Stimulated activated CD8-positive, alpha-beta memory T cell treated with anti-CD3 and anti-CD28 coated beads, Interleukin-12 subunit alpha, Interleukin-12 subunit beta, amount 100 ng/mL, for 24 hours (primary cell): ENCODE measurements around the gene LNX2.

Experiments used
- DNase-seq: peaks from one replicate; pipeline ENCODE4 v3.0.0-alpha.2; 2020; ENCODE audit errors: extremely low read depth

LNX2 gene

GRCh38 chr13:27607125-27607524 lies 13.2 kb downstream of the LNX2 start:
- no peak for DNase-seq

GRCh38 chr13:27605610-27606200 lies 14.6 kb downstream of the LNX2 start:
- no peak for DNase-seq

- DNase-seq, result no peak
Measured at GRCh38 chr13:27605099-27605498, 15.2 kb downstream of the LNX2 start.

- DNase-seq, result no peak
Measured at GRCh38 chr13:27601803-27602202, 18.5 kb downstream of the LNX2 start.

- no peak for DNase-seq
Measured at GRCh38 chr13:27601208-27601607, 19.1 kb downstream of the LNX2 start.

- no peak for DNase-seq
Measured at GRCh38 chr13:27600711-27601110, 19.6 kb downstream of the LNX2 start.

- DNase-seq, result no peak
Measured at GRCh38 chr13:27599845-27600553, 20.3 kb downstream of the LNX2 start.

- no peak for DNase-seq
Measured at GRCh38 chr13:27599096-27599495, 21.2 kb downstream of the LNX2 start.

- DNase-seq, result no peak
Measured at GRCh38 chr13:27595055-27595811, 25.1 kb downstream of the LNX2 start.

GRCh38 chr13:27593267-27593666 lies 27.1 kb downstream of the LNX2 start:
- no peak for DNase-seq

- DNase-seq, result no peak
Measured at GRCh38 chr13:27592865-27593264, 27.5 kb downstream of the LNX2 start.

- no peak for DNase-seq
Measured at GRCh38 chr13:27588405-27588804, 31.9 kb downstream of the LNX2 start.

GRCh38 chr13:27587095-27587746 lies 33.1 kb downstream of the LNX2 start:
- no peak for DNase-seq

- DNase-seq, result no peak
Measured at GRCh38 chr13:27583645-27584044, 36.7 kb downstream of the LNX2 start.

GRCh38 chr13:27578121-27579030 lies 42.0 kb downstream of the LNX2 start:
- no peak for DNase-seq

- no peak for DNase-seq
Measured at GRCh38 chr13:27574661-27575060, 45.7 kb downstream of the LNX2 start.

GRCh38 chr13:27573265-27573664 lies 47.1 kb downstream of the LNX2 start:
- no peak for DNase-seq

GRCh38 chr13:27572234-27572901 lies 48.0 kb downstream of the LNX2 start:
- no peak for DNase-seq

GRCh38 chr13:27570906-27571305 lies 49.4 kb downstream of the LNX2 start:
- no peak for DNase-seq

- no peak for DNase-seq
Measured at GRCh38 chr13:27569405-27569804, 50.9 kb downstream of the LNX2 start.

- no peak for DNase-seq
Measured at GRCh38 chr13:27565818-27566217, 54.5 kb downstream of the LNX2 start.
